Lower leg skin (tissue), 3 donors: ENCODE measurements around the gene EPHA4.

Experiments used
- CTCF ChIP-seq, 3 donors: fragments of 450-650 bp; IDR thresholded peaks; one replicate each; pipeline ENCODE4 v1.5.1; 2016; ENCODE audit warnings: antibody characterized with exemption in 3 of 3, mild to moderate bottlenecking in 3 of 3, moderate library complexity in 2 of 3
- POLR2A ChIP-seq, 2 donors: fragments of 450-650 bp; IDR thresholded peaks; one replicate each; pipeline ENCODE4 v1.6.1; 2016 to 2017; ENCODE audit warnings: antibody characterized with exemption in 2 of 2, mild to moderate bottlenecking in 1 of 2, moderate library complexity in 1 of 2

DNA sequence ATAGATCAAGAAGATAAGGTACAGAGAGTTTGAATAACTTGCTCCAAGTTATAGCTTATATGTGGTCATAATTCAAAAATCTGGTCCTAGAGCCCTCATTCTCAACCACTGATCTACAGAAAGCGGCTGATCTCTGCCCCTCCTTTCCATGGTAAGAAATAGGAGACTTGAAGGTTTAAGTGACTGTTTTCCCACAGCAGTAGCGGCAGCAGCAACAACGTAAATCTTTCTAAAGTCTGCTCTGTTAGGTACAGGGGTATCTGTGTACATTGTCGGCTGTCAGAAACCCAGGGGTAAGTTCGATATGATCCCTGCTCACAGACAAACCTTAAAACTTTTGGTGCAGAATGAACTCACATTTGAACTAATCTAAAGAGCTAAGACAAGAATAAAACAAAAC is 105.4 kb downstream of the EPHA4 start:
- TF ChIP-seq CTCF (IDR thresholded peaks at IDR 0.05) (no peak), POLR2A (IDR thresholded peaks at IDR 0.05) (no peak)
